IPS-NIHi11 (cell line): ENCODE results near the gene NDUFB4.
A peak's percentile ranks its signal among the peaks of the same experiment; 100 is the strongest.

Experiments
- DNase-seq: peaks from one replicate; pipeline ENCODE4 v3.0.0; 2012; ENCODE audit warnings: mixed read lengths, low spot score

The NDUFB4 gene

GRCh38 chr3:120596116-120596852, at the start of gene NDUFB4:
Gene NDUFB4 (plus strand): TSS chr3:120596336. CDS start chr3:120596360, 24 bp downstream.
- DNase-seq: peak; percentile 98

DNA sequence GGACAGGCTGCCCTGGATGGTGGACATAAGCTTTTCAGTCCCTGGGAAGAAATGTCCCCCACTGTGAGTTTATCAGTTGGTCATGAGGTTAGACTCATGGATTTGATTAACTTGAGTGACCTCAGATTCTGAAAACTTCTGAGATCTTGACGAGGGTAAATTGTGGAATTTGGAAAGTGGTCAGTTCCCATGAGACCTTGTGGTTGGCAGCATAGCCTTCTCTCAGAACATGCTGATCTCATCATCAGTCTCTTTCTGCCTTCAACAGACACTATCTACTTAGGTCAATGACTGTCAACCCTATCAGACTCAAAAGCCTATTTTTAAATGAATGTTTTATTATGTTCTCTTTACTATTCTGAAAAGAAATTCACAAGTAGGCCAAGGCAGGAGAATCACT, 45.6 kb upstream of the NDUFB4 start:
- no peak for DNase-seq

DNA sequence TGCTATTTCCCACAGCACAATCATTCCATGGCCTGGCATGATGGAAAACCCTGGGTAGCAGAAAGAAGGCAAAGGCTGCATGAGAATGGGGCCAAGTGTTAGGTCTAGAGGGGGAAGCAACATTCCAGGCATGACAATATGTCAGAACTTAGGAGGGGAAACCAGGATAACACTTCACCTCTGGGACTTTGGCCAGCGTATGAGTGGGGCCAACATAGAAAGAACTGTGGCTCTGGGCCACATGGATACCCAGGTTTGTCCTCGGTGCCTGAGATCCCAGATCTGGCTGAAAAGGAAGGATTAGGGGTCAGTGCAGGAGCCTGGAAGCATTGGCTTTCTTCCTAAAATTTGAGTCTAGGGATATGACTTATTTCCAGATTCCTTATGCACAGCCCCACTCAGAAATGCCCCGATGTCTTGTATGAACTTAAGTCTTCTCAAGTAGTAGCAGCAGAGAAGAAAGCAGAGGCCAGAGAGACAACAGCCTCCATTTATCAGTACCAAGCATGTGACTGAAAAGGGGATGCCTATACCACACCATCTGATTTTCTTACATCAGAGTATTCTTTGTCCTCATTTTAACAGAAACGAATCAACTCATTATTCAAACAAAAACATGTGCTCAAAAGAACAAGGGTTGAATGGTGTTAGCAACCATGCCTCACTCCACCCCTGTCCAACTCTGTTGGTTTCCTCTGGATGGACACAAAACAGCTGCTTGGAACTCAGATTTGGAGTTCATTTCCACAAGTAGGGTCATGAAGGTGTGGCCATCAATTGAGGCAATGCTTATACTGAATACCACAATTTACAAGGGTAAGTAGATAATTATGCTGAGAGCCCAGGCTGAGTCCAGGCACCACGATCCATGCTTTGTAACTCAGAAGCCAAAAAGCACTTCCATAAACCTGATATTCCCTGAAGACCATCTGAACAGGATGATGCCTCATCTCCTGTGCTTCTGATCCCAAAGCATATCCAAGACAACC, 43.7 kb upstream of the NDUFB4 start:
- no peak for DNase-seq

DNA sequence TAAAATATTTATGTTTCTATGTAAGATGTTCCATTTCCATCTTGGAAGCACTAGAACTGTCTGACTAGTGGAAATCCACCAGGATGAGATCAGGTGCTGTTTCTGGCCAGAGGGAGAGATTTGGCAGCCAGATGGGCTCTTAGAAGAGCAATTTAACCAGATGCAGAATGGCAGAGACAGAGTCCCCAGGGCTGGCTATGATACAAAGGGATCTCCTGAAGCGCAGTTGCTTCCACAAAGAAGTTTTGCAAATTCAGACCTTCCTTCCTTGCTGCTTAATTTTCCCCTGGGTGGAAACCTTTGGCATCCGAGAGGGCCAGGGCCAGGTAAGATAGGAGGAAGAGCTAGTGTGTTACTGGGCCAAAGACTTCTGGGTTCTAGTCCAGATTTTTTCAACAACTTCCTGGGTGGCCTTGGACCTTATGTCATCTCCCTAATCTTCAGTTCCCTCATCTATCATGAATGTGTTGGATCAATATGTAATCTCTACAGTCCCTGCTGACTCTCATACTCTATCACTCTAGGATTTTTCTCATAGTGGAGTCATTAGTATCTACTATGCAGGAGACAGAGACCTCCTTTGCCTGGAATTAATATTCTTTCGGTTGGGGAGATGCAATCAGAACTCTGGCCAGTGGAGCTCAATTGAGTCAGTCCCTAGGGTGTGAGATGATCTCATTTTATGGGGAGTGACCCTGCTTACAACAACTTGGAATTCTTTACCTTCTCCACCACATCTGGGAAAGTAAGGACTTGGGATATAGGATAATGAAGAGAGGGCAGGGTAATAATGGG, 41.1 kb upstream of the NDUFB4 start:
- DNase-seq: no peak

DNA sequence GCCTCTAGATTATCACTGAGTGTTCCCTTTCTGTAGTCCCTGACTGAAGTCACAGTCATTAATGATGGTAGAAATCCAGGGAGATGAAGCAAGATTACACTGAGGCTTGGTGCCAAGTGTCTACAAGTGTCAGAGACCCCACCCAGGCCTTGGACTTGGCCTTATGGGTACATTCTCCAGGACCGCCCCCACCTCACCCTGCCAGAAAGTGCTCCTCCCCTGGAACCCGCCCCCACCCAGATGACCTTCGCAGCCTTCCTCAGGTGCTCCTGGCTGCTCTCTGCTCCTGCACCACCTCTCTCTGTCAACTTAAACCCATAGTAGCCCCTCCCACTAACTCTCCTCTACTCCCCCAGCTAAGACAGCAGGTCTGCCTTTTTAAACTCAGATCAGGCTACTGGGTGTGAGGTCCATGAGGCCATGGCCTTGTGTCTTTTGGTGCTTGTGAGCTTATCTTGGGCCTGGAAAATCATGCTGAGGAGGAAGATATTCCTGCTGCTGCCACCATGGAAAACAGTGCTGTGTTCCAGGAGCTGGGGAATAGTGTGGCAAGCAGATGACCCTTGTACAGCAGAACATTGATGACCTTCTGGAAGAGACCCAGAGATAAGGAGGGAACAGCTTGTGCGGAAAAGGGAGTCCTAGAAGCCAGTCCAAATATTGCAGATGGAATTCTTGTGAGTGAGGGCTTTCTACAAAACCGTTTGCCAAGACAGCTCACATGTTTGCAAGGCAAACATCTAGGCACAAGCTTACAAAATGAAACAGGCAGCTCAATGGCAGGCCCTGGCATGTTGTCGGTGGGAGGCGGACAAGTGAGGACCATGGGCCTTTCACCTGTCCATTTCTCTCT, 40.3 kb upstream of the NDUFB4 start:
- DNase-seq: no peak

DNA sequence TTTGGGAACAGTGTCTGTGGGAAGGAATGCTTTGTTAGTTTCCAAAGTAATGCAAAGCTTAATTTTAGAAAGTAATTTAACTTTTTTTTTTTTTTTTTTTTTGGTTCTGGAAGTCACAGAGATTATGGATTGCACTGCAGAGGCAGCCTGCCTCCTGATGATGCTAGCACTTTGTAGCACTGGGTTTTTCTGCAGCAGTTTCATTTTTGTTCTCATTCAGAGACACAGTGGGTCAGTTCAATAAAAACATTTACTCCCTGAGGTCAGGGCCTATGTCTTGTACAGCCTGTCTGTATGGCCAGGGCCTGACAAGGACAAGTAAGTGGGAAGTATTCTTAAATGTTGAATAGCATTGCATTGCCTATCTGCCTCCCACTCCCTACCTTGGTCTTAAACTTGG, 39.0 kb upstream of the NDUFB4 start:
- no peak for DNase-seq

DNA sequence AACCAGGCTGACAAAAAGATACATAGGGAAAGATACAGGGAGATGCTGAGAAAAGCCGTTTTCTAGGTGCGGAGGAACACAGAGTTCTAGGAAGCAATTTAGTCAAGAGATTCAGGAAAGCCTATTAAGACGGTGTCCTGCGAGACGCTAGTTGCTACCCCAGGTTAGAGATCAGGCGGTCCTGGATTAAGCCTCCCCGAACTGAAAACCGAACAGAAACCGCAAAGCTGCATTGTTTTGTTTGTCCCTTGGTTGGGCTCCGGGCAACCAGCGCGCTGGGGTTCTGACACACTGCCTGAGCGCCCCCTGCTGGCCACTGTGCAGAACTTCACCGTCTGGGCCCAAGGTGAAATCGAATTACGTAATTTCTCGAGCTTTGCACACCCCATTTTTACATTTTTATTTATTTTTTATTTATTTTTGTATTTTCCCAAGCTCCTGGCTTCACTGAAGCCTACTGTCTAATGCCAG, 37.3 kb upstream of the NDUFB4 start:
- DNase-seq: peak; percentile 85

DNA sequence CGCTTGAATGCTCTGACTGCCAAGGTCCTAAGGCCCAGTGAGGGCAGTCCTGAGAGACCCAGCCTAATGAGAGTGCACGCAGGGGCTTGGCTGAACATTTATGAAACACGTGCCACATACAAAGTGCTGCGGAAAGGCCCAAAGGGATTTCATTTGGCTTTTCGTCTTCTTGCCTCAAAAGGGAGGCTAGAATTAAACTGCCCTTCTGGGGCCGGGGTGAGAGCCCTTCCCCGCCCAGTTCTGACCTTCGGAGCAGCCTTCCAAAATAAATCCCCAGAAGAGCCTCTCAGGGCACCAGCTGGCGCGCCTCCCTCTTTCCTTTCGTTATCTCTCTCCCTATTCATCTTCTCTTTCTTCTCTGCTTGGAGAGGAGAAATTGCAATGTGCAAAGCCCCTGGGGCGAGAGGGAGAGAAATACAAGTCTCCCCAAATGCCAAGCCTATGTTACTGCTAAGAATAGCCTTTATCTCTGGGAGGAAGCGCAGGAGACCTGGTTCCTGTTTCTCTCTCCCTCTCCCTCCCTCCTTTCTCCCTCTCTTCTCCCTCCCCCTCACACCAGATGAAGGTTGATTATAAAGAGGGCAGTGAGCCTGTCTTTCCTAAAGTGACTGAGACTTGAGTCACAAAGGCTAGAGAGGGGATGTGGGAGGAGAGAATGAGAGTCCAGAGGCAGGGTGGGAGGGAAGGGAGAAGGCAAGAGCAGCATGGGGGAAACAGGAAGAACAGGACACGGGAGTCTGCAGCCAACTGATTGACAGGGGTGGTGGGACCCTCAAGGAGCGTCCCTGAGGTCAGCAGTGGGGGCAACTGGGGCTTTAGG, 36.7 kb upstream of the NDUFB4 start:
- no peak for DNase-seq

GRCh38 chr3:120560304-120561250, 35.6 kb upstream of the NDUFB4 start:
- DNase-seq: no peak

- DNase-seq: peak; percentile 51
These were observed 34.7 kb upstream of the NDUFB4 start for GRCh38 chr3:120561251-120562045.

DNA sequence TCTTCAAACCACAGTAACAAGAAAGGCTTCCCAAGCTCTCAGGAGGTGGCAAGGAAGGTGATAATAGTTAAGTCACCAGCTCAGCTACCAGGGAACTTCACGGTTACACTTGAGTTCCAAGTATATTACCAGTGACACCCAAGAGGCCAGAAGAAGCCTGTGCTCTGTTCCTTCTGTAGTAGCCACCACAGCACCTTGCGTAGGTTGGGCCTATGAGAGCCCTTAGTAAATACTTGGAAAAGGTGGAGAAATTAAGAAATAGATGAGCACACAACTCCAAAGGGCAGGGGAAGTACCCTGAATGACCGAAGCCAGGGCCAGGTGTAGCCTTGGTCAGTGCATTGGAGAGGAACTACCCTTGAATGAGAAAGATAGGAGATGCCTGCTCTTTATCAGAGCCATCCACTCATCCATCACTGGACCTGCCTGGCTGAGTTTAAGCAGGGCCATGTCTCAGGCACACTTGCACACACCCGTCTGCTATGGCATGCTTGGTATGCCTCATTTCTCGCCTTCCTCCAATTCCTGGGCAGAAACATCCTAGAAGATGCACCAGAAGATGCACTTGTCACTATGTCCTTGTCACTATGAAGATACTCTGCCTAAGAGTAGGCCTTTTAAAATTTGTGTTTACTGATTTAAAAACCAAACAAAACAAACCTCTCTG, 32.6 kb upstream of the NDUFB4 start:
- DNase-seq: no peak

DNA sequence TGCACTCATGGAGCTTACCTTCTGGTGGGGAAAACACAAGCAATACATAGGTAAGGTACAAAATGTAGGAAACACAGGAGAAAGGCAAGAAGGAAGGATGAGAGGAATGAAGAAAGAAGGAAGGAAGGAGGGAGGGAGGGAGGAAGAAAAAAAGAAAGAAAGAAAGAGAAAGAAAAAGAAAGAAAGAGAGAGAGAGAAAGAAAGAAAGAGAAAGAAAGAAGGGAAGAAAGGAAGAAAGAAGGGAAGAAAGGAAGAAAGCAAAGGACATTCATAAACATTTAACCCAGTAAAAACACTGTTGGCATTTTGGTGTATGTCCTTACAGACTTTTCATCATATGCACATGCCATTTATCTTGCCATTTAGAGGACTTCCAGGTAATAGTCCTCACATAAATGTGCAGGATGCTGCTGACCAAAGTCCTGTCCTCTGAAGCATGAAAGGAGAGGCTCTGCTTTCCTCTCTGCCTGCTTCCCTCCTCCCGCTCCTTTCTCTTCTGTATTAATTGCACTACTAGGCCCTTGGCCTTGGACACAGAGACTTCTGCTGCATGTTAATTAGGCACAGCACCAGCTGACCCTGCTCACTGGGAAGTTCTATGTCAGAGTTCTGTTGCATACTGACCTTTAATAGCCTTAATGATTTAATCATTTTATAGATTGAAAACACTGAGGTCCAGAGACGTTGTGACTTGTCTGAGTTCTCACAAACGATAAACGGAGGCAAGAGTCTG, 29.7 kb upstream of the NDUFB4 start:
- no peak for DNase-seq

DNA sequence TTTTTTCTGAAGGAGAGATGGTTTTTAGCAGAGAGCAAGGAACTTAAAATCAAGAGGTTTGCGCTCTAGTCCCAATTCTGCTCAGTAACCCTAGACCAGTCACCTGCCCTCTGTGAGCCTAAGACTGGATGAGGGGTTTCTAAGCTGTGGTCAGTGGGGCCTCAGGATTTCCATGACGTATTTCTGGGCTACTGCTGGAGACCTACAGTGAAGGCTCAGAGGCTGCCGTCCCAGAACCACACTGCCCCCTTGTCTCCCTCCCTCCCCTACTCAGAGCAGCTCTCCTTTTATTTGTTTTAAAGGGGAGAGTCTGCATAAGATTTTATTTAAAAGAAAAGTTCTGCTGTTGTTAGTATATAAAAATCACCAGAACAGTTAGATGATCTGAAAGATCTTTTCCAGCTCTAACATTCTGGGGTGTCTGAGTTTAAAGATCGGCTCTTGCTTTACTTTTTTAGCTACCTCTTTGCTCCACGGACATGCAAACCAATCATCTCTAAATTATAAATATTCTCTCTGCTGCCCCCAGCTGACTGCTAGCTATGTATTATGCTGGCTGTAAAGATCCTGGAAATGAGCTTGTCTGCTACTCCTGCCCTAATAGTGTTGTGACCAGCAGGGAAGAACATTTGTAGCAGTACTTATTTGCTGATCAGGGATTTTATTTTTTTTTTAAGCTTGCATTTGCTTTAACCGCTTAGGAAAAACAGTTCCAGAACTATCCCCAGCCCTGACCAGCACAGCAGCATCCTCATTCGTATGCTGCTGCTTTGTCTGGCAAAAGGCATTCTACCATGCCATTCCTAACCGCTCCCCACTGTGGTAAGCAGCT, 28.6 kb upstream of the NDUFB4 start:
- peak; percentile 26 for DNase-seq

GRCh38 chr3:120568202-120568531, 28.0 kb upstream of the NDUFB4 start:
- no peak for DNase-seq

GRCh38 chr3:120568598-120568997, 27.5 kb upstream of the NDUFB4 start:
- no peak for DNase-seq
